H9 (cell line): ENCODE measurements around the gene ARIH1. TPM values are rescaled to one million over a fixed set of nuclear protein-coding genes. Genes with fewer than 3 reads are reported as not detected.

ENCODE experiments used
- DNase-seq: peaks from one replicate; pipeline ENCODE4 v3.0.0-alpha.2; 2017
- H2AFZ ChIP-seq: one replicate; pipeline ENCODE4 v1.6.1; 2013; ENCODE audit warnings: mild to moderate bottlenecking, low read length, control low read depth, moderate library complexity
- H2AK5ac ChIP-seq: 2 replicates; pipeline ENCODE4 v1.6.1; 2013; ENCODE audit warnings: low read length, control low read depth, mixed read lengths; ENCODE audit not compliant: insufficient read length
- H2BK120ac ChIP-seq: one replicate; pipeline ENCODE4 v1.6.1; 2013; ENCODE audit warnings: low read depth, mild to moderate bottlenecking, low read length, control low read depth, inconsistent platforms; ENCODE audit not compliant: poor library complexity, severe bottlenecking
- H2BK12ac ChIP-seq: 2 replicates; pipeline ENCODE4 v1.6.1; 2013; ENCODE audit warnings: low read length, control low read depth, mixed read lengths, low read depth; ENCODE audit not compliant: insufficient read length
- H2BK15ac ChIP-seq: 2 replicates; pipeline ENCODE4 v1.6.1; 2013; ENCODE audit warnings: low read depth, low read length, control low read depth
- H2BK20ac ChIP-seq: one replicate; pipeline ENCODE4 v1.6.1; 2013; ENCODE audit warnings: low read depth, mild to moderate bottlenecking, low read length, control low read depth, inconsistent platforms; ENCODE audit not compliant: poor library complexity, severe bottlenecking
- H2BK5ac ChIP-seq: 2 replicates; pipeline ENCODE4 v1.6.1; 2013; ENCODE audit warnings: low read length, control low read depth, mixed read lengths; ENCODE audit not compliant: insufficient read length
- H3K14ac ChIP-seq: 2 replicates; pipeline ENCODE4 v1.6.1; 2013; ENCODE audit warnings: low read length, control low read depth; ENCODE audit not compliant: insufficient read depth
- H3K18ac ChIP-seq: 2 replicates; pipeline ENCODE4 v1.6.1; 2013; ENCODE audit warnings: low read depth, mild to moderate bottlenecking, mixed read lengths, low read length, control low read depth; ENCODE audit not compliant: insufficient read length
- H3K23ac ChIP-seq: 2 replicates; pipeline ENCODE4 v1.6.1; 2013; ENCODE audit warnings: low read length, control low read depth, mixed read lengths, low read depth; ENCODE audit not compliant: insufficient read length
- H3K23me2 ChIP-seq: 2 replicates; pipeline ENCODE4 v1.6.1; 2013; ENCODE audit warnings: low read depth, mild to moderate bottlenecking, mixed read lengths, low read length, control low read depth; ENCODE audit not compliant: insufficient read length, poor library complexity, severe bottlenecking
- H3K27ac ChIP-seq: 2 replicates; pipeline ENCODE4 v1.5.1; 2013; ENCODE audit warnings: low read length, control low read depth, mixed read lengths, low read depth; ENCODE audit not compliant: insufficient read length
- H3K27me3 ChIP-seq: 2 replicates; pipeline ENCODE4 v1.6.1; 2013; ENCODE audit warnings: low read length, control low read depth, inconsistent platforms; ENCODE audit not compliant: insufficient read depth
- H3K4ac ChIP-seq: 2 replicates; pipeline ENCODE4 v1.6.1; 2013; ENCODE audit warnings: low read depth, mild to moderate bottlenecking, control low read depth, inconsistent platforms, low read length, moderate library complexity
- H3K4me1 ChIP-seq: 2 replicates; pipeline ENCODE4 v1.6.1; 2013; ENCODE audit warnings: low read length, control low read depth, inconsistent platforms; ENCODE audit not compliant: insufficient read depth
- H3K4me2 ChIP-seq: 2 replicates; pipeline ENCODE4 v1.6.1; 2013; ENCODE audit warnings: low read length, control low read depth, mixed read lengths; ENCODE audit not compliant: insufficient read length, insufficient read depth
- H3K56ac ChIP-seq: 2 replicates; pipeline ENCODE4 v1.6.1; 2013; ENCODE audit warnings: low read depth, mild to moderate bottlenecking, mixed read lengths, low read length, control low read depth; ENCODE audit not compliant: insufficient read length
- H3K79me1 ChIP-seq: 2 replicates; pipeline ENCODE4 v1.6.1; 2013; ENCODE audit warnings: low read depth, mild to moderate bottlenecking, moderate library complexity, low read length, control low read depth, inconsistent platforms; ENCODE audit not compliant: insufficient read depth, poor library complexity, severe bottlenecking
- H3K79me2 ChIP-seq: 2 replicates; pipeline ENCODE4 v1.6.1; 2013; ENCODE audit warnings: low read length, control low read depth, inconsistent platforms; ENCODE audit not compliant: insufficient read depth
- H3K9ac ChIP-seq: 2 replicates; pipeline ENCODE4 v1.6.1; 2013; ENCODE audit warnings: low read length, control low read depth, mixed read lengths; ENCODE audit not compliant: insufficient read length; ENCODE audit errors: extremely low read depth
- H3K9me3 ChIP-seq: one replicate; pipeline ENCODE4 v1.6.1; 2013; ENCODE audit warnings: low read depth, low read length, inconsistent platforms; ENCODE audit not compliant: control insufficient read depth
- H3T11ph ChIP-seq: one replicate; pipeline ENCODE4 v1.6.1; 2013; ENCODE audit warnings: mild to moderate bottlenecking, low read length, control low read depth, inconsistent platforms
- H4K20me1 ChIP-seq: one replicate; pipeline ENCODE4 v1.6.1; 2013; ENCODE audit not compliant: control insufficient read depth, insufficient read length, insufficient read depth
- H4K5ac ChIP-seq: 2 replicates; pipeline ENCODE4 v1.6.1; 2013; ENCODE audit warnings: low read depth, mild to moderate bottlenecking, mixed read lengths, low read length, control low read depth; ENCODE audit not compliant: insufficient read length
- H4K8ac ChIP-seq: replicated peaks from 2 replicates; pipeline ENCODE4 v1.6.1; 2013; ENCODE audit warnings: low read length, control low read depth, mixed read lengths, low read depth; ENCODE audit not compliant: insufficient read length
- H4K91ac ChIP-seq: 2 replicates; pipeline ENCODE4 v1.6.1; 2013; ENCODE audit warnings: low read depth, mild to moderate bottlenecking, moderate library complexity, mixed read lengths, low read length, control low read depth; ENCODE audit not compliant: insufficient read length
- H3K27ac Mint-ChIP-seq, 3 experiments: 2 replicates in 2 of 3; 3 replicates in 1 of 3; pipeline ENCODE4 v1.8.0; 2020 to 2021; ENCODE audit warnings: mixed read lengths in 3 of 3, mild to moderate bottlenecking in 1 of 3, moderate library complexity in 1 of 3
- H3K27me3 Mint-ChIP-seq: 2 replicates; pipeline ENCODE4 v1.8.0; 2021; ENCODE audit warnings: low read depth, mild to moderate bottlenecking, moderate library complexity, mixed read lengths
- H3K36me3 Mint-ChIP-seq, 3 experiments: 2 replicates in 2 of 3; 3 replicates in 1 of 3; pipeline ENCODE4 v1.8.0; 2020 to 2021; ENCODE audit warnings: low read depth in 3 of 3, mixed read lengths in 3 of 3; ENCODE audit not compliant: insufficient read depth in 1 of 3
- H3K4me1 Mint-ChIP-seq, 2 experiments: 2 replicates each; pipeline ENCODE4 v1.8.0; 2020; ENCODE audit warnings: mixed read lengths in 2 of 2
- H3K4me3 Mint-ChIP-seq, 2 experiments: 2 replicates in 1 of 2; 3 replicates in 1 of 2; pipeline ENCODE4 v1.8.0; 2020 to 2021; ENCODE audit warnings: mild to moderate bottlenecking in 2 of 2, mixed read lengths in 2 of 2, moderate library complexity in 1 of 2
- H3K9me3 Mint-ChIP-seq, 2 experiments: 2 replicates in 1 of 2; 3 replicates in 1 of 2; pipeline ENCODE4 v1.8.0; 2020; ENCODE audit warnings: mild to moderate bottlenecking in 2 of 2, mixed read lengths in 2 of 2, moderate library complexity in 1 of 2
- whole genome bisulfite sequencing: extraction: QIAGEN DNeasy Blood & Tissue Kit; methylation state at CpG from one replicate; pipeline ENCODE4 v1.1.7; 2013; ENCODE audit warnings: missing lambda C conversion rate, low lambda C conversion rate, mixed read lengths; ENCODE audit not compliant: insufficient read length; ENCODE audit errors: extremely low coverage; 5-methylcytosine and 5-hydroxymethylcytosine counted together
- total RNA-seq: library from RNA; stranded (reverse); gene quantifications from 2 replicates; pipeline ENCODE4 v1.2.1, GENCODE V29; 2021
- TF ChIP-seq, protein P1 (sequence below): fragments of 200-600 bp; sonication (generic); conservative IDR thresholded peaks from 3 replicates; pipeline ENCODE4 v1.8.0; 2021; ENCODE audit warnings: antibody characterized with exemption, mild to moderate bottlenecking

The ARIH1 gene
- total RNA-seq, 1 experiment from 2014 or later = 158 TPM

DNA sequence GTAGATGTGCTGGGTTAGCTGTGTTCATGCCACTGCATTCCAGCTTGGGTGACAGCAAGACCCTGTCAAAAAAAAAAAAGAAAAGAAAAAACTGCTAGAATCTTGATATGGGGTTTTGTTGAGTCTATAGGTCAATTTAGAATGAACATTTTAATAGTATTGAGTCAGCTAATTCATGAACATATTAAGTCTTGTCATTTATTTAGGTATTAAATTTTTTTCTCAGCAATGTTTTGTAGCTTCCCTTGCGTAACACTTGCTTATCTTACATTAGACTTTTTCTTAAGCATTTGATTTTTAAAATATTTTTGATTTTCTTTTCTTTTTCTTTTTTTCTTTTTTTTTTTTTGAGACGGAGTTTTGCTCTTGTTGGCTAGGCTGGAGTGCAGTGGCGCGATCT is 119.7 kb downstream of the ARIH1 start:
- Histone ChIP-seq H2BK15ac (no peak overlapping the region), H4K5ac (no peak overlapping the region), H3K14ac (no peak overlapping the region), H3K27me3 (no peaks in the 10 kb centered on the region), H2BK5ac (no peak overlapping the region), H3K27ac (no peak overlapping the region), H3K4me1 (no peaks in the 10 kb centered on the region), H3K9me3 (no peaks in the 10 kb centered on the region), H3K23me2 (no peaks in the 10 kb centered on the region), H2AK5ac (no peak overlapping the region), H4K8ac (no peak overlapping the region), H3K79me2 (no peaks in the 10 kb centered on the region), H2BK20ac (no peak overlapping the region), H3K4me2 (no peak overlapping the region), H3K4ac (no peak overlapping the region), H3K79me1 (no peaks in the 10 kb centered on the region), H2BK12ac (no peak overlapping the region), H2AFZ (no peak overlapping the region), H3K23ac (no peak overlapping the region), H4K20me1 (no peaks in the 10 kb centered on the region), H2BK120ac (no peak overlapping the region), H3K18ac (no peak overlapping the region), H3K56ac (no peak overlapping the region), H4K91ac (no peak overlapping the region), H3K9ac (no peak overlapping the region), H3T11ph (no peak overlapping the region)
- no peaks in the 10 kb centered on the region for H3K27me3 Mint-ChIP-seq
- DNase-seq = no peak
- H3K36me3 Mint-ChIP-seq = no peaks in the 10 kb centered on the region
- WGBS = no CpG with 5 or more reads among the region's 4 CpGs
- no peaks in the 10 kb centered on the region for H3K4me1 Mint-ChIP-seq
- TF ChIP-seq, protein P1, sequence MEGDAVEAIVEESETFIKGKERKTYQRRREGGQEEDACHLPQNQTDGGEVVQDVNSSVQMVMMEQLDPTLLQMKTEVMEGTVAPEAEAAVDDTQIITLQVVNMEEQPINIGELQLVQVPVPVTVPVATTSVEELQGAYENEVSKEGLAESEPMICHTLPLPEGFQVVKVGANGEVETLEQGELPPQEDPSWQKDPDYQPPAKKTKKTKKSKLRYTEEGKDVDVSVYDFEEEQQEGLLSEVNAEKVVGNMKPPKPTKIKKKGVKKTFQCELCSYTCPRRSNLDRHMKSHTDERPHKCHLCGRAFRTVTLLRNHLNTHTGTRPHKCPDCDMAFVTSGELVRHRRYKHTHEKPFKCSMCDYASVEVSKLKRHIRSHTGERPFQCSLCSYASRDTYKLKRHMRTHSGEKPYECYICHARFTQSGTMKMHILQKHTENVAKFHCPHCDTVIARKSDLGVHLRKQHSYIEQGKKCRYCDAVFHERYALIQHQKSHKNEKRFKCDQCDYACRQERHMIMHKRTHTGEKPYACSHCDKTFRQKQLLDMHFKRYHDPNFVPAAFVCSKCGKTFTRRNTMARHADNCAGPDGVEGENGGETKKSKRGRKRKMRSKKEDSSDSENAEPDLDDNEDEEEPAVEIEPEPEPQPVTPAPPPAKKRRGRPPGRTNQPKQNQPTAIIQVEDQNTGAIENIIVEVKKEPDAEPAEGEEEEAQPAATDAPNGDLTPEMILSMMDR = no peak
- no peak overlapping the region for H3K4me3 Mint-ChIP-seq
- H3K27ac Mint-ChIP-seq = no peak overlapping the region
- H3K9me3 Mint-ChIP-seq = no peaks in the 10 kb centered on the region
